Natural killer cell (primary cell): ENCODE measurements around the gene PPP1R15B. TPM values are rescaled to one million over a fixed set of nuclear protein-coding genes. Genes with fewer than 3 reads are reported as not detected.

Experiments used
- ATAC-seq, 3 donors: fragments of 150-1000 bp in 2 of 3; fragments of 200-7000 bp in 1 of 3; cut with Tn5 transposase; 1 replicate in 1 of 3; 2 replicates in 2 of 3; pipeline ENCODE4 v1.10.0; 2021; ENCODE audit warnings: mild to moderate bottlenecking in 2 of 3, moderate library complexity in 2 of 3
- DNase-seq, 2 donors: peaks; one replicate each; pipeline versions ENCODE4 v3.0.0 to v3.0.0-alpha.2; 2013 to 2021; ENCODE audit warnings: mixed read lengths in 1 of 2
- H3K27ac ChIP-seq: one replicate; pipeline ENCODE4 v1.5.1; 2013; ENCODE audit warnings: mild to moderate bottlenecking, low read length
- H3K27me3 ChIP-seq: one replicate; pipeline ENCODE4 v1.6.1; 2013; ENCODE audit warnings: low read length; ENCODE audit not compliant: control insufficient read depth, insufficient read depth
- H3K36me3 ChIP-seq: one replicate; pipeline ENCODE4 v1.6.1; 2013; ENCODE audit warnings: low read length; ENCODE audit not compliant: control insufficient read depth, insufficient read depth
- H3K4me1 ChIP-seq: one replicate; pipeline ENCODE4 v1.6.1; 2013; ENCODE audit warnings: low read length; ENCODE audit not compliant: control insufficient read depth, insufficient read depth
- H3K4me3 ChIP-seq: one replicate; pipeline ENCODE4 v1.5.1; 2013; ENCODE audit warnings: low read length
- H3K9me3 ChIP-seq: one replicate; pipeline ENCODE4 v1.6.1; 2013; ENCODE audit warnings: low read length; ENCODE audit not compliant: control insufficient read depth, insufficient read depth
- H3K27ac Mint-ChIP-seq, 2 donors: one replicate each; pipeline ENCODE4 v1.8.0; 2022; ENCODE audit warnings: mild to moderate bottlenecking in 2 of 2, mixed read lengths in 2 of 2, moderate library complexity in 1 of 2
- H3K27me3 Mint-ChIP-seq, 2 donors: one replicate each; pipeline ENCODE4 v1.8.0; 2022; ENCODE audit warnings: low read depth in 2 of 2, mixed read lengths in 2 of 2
- H3K36me3 Mint-ChIP-seq: one replicate; pipeline ENCODE4 v1.8.0; 2022; ENCODE audit warnings: mixed read lengths
- H3K4me1 Mint-ChIP-seq, 2 donors: one replicate each; pipeline ENCODE4 v1.8.0; 2022; ENCODE audit warnings: mixed read lengths in 2 of 2
- H3K4me3 Mint-ChIP-seq: one replicate; pipeline ENCODE4 v1.8.0; 2022; ENCODE audit warnings: mild to moderate bottlenecking, moderate library complexity, mixed read lengths
- H3K9me3 Mint-ChIP-seq, 2 donors: one replicate each; pipeline ENCODE4 v1.8.0; 2022; ENCODE audit warnings: mixed read lengths in 2 of 2
- WGBS: methylation state at CpG from one replicate; pipeline ENCODE4 v1.1.7; 2013; ENCODE audit warnings: missing lambda C conversion rate; ENCODE audit not compliant: insufficient coverage; 5-methylcytosine and 5-hydroxymethylcytosine counted together
- intact Hi-C: fragments of 100-400 bp; cut with micrococcal nuclease; formaldehyde crosslinking; loops from one replicate; pipeline ENCODE4 v1.14.2; 2022
- total RNA-seq, 4 donors: library from RNA; stranded (reverse); fragments of 120-200 nt in 1 of 4; gene quantifications; one replicate each; pipeline versions ENCODE4 v1.2.3 to v1.2.4, GENCODE V29; 2013 to 2022
- TF ChIP-seq, protein P1 (sequence below): fragments of 200-600 bp; IDR thresholded peaks from one replicate; pipeline ENCODE4 v1.8.0; 2022; ENCODE audit warnings: antibody characterized with exemption

The PPP1R15B gene
- total RNA-seq, 3 donors from 2014 or later (not counting 1 experiment from before 2014, with no cell fraction given) = 174 to 236 (median 222) TPM

GRCh38 chr1:204437796-204438570, 26.4 kb upstream of the PPP1R15B start:
- Mint-ChIP-seq H3K36me3 (peaks cover 16% of the 10 kb centered on the region), H3K9me3 (no peaks in the 10 kb centered on the region), H3K27ac (no peak overlapping the region), H3K4me3 (no peak overlapping the region), H3K4me1 (no peaks in the 10 kb centered on the region), H3K27me3 (no peaks in the 10 kb centered on the region)
- TF ChIP-seq, protein P1, sequence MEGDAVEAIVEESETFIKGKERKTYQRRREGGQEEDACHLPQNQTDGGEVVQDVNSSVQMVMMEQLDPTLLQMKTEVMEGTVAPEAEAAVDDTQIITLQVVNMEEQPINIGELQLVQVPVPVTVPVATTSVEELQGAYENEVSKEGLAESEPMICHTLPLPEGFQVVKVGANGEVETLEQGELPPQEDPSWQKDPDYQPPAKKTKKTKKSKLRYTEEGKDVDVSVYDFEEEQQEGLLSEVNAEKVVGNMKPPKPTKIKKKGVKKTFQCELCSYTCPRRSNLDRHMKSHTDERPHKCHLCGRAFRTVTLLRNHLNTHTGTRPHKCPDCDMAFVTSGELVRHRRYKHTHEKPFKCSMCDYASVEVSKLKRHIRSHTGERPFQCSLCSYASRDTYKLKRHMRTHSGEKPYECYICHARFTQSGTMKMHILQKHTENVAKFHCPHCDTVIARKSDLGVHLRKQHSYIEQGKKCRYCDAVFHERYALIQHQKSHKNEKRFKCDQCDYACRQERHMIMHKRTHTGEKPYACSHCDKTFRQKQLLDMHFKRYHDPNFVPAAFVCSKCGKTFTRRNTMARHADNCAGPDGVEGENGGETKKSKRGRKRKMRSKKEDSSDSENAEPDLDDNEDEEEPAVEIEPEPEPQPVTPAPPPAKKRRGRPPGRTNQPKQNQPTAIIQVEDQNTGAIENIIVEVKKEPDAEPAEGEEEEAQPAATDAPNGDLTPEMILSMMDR = no peak
- intact Hi-C loops = no loop called here
- no peaks in the 10 kb centered on the region for H3K4me1 ChIP-seq
- no peaks in the 10 kb centered on the region for H3K9me3 ChIP-seq
- peaks cover 54% of the 10 kb centered on the region for H3K36me3 ChIP-seq
- H3K4me3 ChIP-seq = no peak overlapping the region
- no peaks in the 10 kb centered on the region for H3K27me3 ChIP-seq
- no peak for DNase-seq
- ATAC-seq = no peak
- 94% methylated on average over 7 of the region's 8 CpGs for WGBS
- H3K27ac ChIP-seq = no peak overlapping the region

GRCh38 chr1:204435872-204436271, 24.3 kb upstream of the PPP1R15B start:
- ATAC-seq = no peak
- Histone ChIP-seq H3K36me3 (peaks cover 43% of the 10 kb centered on the region), H3K4me1 (no peaks in the 10 kb centered on the region), H3K9me3 (no peaks in the 10 kb centered on the region), H3K27me3 (no peaks in the 10 kb centered on the region), H3K27ac (no peak overlapping the region), H3K4me3 (no peak overlapping the region)
- H3K9me3 Mint-ChIP-seq = no peaks in the 10 kb centered on the region
- H3K4me3 Mint-ChIP-seq = no peak overlapping the region
- DNase-seq = no peak
- TF ChIP-seq, protein P1 = no peak
- intact Hi-C loops = no loop called here
- peaks cover 23% of the 10 kb centered on the region for H3K36me3 Mint-ChIP-seq
- 100% methylated on average over 1 of the region's 3 CpGs for WGBS
- no peak overlapping the region for H3K27ac Mint-ChIP-seq
- peaks cover 6 to 7% of the 10 kb centered on the region in 2 donors for H3K4me1 Mint-ChIP-seq
- no peaks in the 10 kb centered on the region for H3K27me3 Mint-ChIP-seq

DNA sequence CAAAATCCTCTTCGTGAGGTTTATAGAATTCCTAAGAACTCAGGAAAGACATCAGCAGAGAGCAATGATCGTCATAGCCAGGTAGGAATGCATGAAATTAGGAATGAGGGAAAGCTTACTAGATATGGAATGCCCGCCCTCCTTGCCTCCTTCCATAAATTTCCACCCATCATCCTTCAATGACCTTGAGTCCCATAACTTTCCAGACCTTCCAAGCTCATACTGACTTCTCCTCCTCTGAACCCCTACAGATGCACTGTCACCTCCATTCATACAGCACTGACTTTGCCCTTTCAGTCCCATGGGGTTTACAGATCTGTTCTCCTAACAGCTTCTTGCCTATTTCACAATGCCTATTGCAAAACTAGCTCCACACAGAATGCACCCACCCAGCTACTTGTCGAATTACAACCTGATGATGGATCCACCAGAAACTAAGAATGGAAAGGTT, 23.8 kb upstream of the PPP1R15B start:
- 86% methylated on average over 2 of the region's 4 CpGs for WGBS
- no peak for ATAC-seq
- intact Hi-C loops = no loop called here
- TF ChIP-seq, protein P1 = no peak
- H3K4me3 ChIP-seq = no peak overlapping the region
- Mint-ChIP-seq H3K27ac (no peak overlapping the region), H3K9me3 (no peaks in the 10 kb centered on the region), H3K27me3 (no peaks in the 10 kb centered on the region), H3K4me1 (peaks cover 6 to 7% of the 10 kb centered on the region in 2 donors), H3K36me3 (peaks cover 23% of the 10 kb centered on the region), H3K4me3 (no peak overlapping the region)
- no peak overlapping the region for H3K27ac ChIP-seq
- H3K4me1 ChIP-seq = no peaks in the 10 kb centered on the region
- no peak for DNase-seq
- H3K9me3 ChIP-seq = no peaks in the 10 kb centered on the region
- peaks cover 42% of the 10 kb centered on the region for H3K36me3 ChIP-seq
- no peaks in the 10 kb centered on the region for H3K27me3 ChIP-seq
